Right ventricle myocardium inferior (tissue), 1 donor: ENCODE measurements around the gene SARDH. TPM values are rescaled to one million over a fixed set of nuclear protein-coding genes. Genes with fewer than 3 reads are reported as not detected.
A peak's percentile ranks its signal among the peaks of the same experiment; 100 is the strongest.

ENCODE experiments used
- ATAC-seq: fragments of 200-7000 bp; cut with Tn5 transposase; one replicate; pipeline ENCODE4 v1.9.1; 2020; ENCODE audit warnings: mild to moderate bottlenecking, moderate library complexity
- DNase-seq: peaks from one replicate; pipeline ENCODE4 v3.0.0; 2021; ENCODE audit errors: missing footprints
- intact Hi-C: fragments of 100-400 bp; cut with DNase I; formaldehyde crosslinking; loops from one replicate; pipeline ENCODE4 v1.11.0; 2022
- total RNA-seq: library from RNA; stranded (reverse); fragmentation: NEBNext Ultra II Directional; extraction: Animal tissue kit (Norgen Biotek cat#: 25700); gene quantifications from one replicate; pipeline ENCODE4 v1.2.1, GENCODE V29; 2021
- donor health status: DM: no; HTN: yes; CAD: no; lungs with severe emphysema.

Gene SARDH
- total RNA-seq, 1 donor from 2014 or later = 0.41 TPM

GRCh38 chr9:133739408-133740280, 1.5 kb upstream of the SARDH start:
- DNase-seq (no peak), ATAC-seq (no peak)
- intact Hi-C loops = no loop called here

GRCh38 chr9:133738640-133739225, 581 bp upstream of the SARDH start:
- no peak for DNase-seq
- ATAC-seq = peak; percentile 7
- intact Hi-C loops = no loop called here

DNA sequence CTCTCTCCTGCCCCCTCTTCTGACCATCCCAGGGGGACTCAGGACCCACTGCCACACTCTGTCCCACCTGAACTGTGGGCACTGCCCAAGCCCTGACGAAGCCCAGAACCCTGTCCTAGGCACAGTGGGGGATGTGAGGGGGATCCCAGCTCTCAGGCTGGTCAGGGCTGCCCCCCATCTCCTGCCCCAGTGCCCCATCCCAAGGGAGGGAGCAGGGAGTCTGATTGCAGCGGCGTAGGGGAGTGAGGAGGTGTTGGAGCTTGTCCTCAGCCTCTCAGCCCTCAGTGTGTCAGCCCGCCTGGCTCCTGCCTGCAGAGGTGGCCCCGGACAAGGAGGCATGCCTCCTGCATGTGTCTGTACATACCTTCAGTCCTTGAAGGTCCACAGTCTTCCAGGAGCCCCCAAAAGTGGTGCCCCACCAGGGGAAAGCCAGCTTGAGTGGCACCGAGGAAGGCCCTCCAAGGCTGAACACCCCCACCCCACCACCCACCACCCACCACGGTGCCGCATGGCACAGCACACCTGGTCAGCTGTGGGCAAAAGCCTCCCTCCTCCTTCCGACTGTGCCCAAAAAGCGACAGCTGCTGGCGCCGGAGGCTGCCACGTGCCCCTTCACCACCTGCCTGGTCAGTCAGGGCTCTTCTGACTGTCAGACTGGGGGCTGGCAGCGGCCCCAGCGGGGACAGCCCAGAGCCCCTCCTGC, 930 bp downstream of the SARDH start:
- ATAC-seq (no peak), DNase-seq (no peak)
- intact Hi-C loops = no loop called here

DNA sequence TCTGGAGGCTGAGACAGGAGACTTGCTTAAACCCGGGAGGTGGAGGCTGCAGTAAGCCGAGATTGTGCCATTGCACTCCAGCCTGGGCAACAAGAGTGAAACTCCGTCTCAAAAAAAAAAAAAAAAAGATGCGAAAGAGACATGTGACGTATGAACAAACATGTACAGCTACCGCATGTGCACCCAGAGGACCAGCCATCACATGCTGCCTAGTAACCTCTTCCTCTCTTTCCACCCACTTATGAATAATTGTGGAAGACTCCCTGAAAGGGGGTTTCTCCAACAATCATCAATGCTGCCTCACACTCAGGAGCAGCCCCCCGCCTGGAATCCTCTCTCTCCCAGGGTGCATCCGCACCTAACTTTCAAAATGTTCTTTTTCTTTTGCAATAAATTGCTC, 2.2 kb downstream of the SARDH start:
- DNase-seq = no peak
- intact Hi-C loops = no loop called here

GRCh38 chr9:133735415-133735775, 2.8 kb downstream of the SARDH start:
- ATAC-seq (no peak), DNase-seq (no peak)
- intact Hi-C loops = no loop called here

More for the DNA sequence above, 2.2 kb downstream of the SARDH start:
- ATAC-seq = no peak

GRCh38 chr9:133734590-133735414, 3.4 kb downstream of the SARDH start:
- ATAC-seq = no peak
- no peak for DNase-seq
- intact Hi-C loops = no loop called here

DNA sequence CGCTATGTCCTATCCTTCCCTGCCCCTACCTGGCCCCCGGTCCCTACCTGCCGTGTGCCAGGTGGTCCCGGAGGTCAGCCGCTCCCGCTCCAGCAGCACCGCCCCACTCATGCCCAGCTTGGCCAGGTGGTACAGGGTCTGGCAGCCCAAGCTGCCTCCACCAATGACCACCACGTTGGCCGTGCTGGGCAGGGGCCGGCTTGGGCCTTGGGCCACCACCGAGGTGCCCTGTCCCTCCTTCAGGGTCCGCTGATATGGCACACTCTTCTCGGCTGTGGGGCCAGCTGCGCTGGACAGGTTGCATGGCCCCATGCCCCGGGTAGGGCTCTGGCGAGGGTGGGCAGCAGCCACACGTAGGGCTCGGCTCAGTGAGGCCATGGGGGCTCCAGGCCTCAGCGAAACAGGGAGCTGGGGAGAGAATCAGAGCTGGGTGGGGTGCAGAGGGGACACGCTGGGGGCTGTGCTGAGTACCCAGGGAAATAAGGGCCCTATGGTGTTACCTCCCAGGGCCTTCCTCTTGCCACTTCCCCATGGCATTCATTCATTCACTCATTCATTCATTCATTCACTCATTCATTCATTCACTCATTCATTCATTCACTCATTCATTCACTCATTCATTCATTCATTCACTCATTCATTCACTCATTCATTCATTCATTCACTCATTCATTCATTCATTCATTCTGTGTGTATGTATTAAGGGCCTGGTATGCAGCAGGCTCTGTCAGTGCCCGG, 4.2 kb downstream of the SARDH start:
- ATAC-seq (no peak), DNase-seq (no peak)
- intact Hi-C loops = no loop called here

- intact Hi-C loops = no loop called here
- no peak for DNase-seq
- no peak for ATAC-seq
Observed at GRCh38 chr9:133733421-133733795, 4.7 kb downstream of the SARDH start.

DNA sequence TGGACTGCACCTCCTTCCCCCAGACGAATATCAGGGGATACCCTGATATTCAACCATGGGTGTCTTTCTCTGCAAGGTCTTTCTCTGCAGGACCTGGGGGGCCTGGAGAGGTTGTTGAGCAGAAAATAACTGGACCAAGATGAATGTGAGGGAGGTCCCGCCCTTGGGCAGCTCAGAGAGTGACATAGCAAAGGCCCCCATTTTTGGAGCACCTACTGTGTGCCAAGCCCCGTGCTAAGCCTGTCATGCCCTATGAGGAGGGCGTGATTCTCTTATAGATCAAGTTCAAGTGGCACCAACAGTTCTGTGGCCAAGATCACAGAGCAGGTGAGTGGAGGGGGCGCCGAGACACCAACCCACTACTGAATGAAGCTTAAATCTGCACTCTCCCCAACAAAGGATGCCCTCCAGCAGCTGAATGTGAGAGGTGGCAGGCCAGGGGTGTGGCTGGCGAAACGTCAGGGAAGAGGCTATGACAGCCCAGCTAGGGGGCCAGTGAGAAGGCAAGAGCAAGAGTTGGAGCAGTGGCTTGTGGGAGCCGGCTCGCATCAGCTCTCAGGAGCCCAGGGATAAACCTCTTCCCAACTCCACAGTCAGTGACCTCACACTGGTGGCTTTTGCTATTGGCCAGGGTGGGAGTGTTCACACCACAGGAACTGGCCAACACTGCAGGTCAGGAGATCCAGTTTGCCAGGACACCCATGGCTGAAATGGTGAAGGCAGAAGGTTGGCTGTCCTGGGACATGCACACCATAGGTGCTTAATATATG, 5.3 kb downstream of the SARDH start:
- ATAC-seq (no peak), DNase-seq (no peak)
- intact Hi-C loops = no loop called here

- DNase-seq = no peak
- intact Hi-C loops = no loop called here
- no peak for ATAC-seq
Observed at GRCh38 chr9:133731876-133732638, 6.1 kb downstream of the SARDH start.

- ATAC-seq (no peak), DNase-seq (no peak)
- intact Hi-C loops = no loop called here
Observed at GRCh38 chr9:133730994-133731715, 7.0 kb downstream of the SARDH start.

DNA sequence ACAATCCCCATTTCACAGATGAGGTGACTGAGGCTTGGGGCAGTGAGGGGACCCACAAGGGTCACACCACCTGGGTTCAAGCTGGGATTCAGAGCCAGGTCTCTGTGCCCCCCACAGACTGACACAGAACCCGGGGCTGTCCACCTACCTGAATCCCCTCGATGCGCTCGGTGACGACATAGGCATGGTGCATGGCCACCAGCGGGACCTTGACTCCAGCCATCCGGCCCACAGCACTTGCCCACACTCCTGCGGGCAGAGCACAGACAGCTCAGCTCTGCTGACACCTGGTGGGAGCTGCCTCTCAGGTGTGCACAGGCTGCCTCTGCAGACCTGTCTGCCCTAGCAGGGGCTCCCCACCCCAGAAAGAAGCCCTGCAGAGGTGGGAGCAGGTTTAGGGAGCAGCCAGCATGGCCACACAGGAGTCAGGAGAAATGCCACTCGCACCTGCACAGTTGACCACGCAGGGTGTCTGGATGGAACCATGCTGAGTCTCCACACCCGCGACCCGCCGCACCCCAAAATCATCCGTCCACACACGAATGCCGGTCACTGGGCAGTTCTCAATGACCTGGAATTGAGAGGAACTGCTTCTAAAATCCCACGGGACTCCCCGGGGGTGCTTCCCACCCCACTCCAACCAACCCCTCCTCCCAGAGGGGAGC, 8.4 kb downstream of the SARDH start:
- intact Hi-C loops = loop anchor here (10.0 kb wide), 2 partner anchors 145 to 315 kb away; partner anchors contain the start of gene REXO4
- no peak for ATAC-seq

GRCh38 chr9:133728856-133729616, 9.1 kb downstream of the SARDH start:
- intact Hi-C loops = loop anchor here (10.0 kb wide), 2 partner anchors 144 to 314 kb away; partner anchors contain the start of gene REXO4
- no peak for DNase-seq
- no peak for ATAC-seq

More for the DNA sequence above, 8.4 kb downstream of the SARDH start:
- no peak for DNase-seq

DNA sequence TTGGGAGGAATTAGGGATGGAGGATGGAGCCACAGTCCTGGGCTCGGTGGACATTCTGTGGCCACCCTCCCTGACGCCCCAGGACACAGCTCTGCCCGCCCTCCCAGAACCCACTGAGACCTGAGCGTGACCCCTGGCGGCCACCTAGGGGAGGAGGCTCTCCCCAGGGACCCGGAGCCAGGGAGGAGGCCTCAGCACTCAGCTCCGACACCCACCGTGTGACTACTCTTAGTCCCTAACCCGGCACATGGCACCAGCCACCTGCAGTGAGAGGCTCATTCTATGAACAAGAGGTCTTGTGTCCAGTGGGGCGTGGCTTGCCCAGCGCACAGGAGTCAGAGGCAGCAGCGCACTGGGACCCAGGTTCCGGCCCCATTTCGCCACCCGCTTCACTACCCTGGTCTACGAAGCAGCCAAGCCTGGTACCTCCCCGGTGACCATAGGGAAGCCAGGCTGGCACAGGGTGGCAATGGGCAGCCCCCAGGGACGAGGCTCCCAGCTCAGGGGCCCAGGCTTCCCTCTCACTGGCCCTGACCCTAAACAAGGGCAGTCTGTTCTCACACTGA, 10.2 kb downstream of the SARDH start:
- DNase-seq (peak; percentile 48), ATAC-seq (no peak)
- intact Hi-C loops = loop anchor here (10.0 kb wide), 2 partner anchors 143 to 313 kb away; partner anchors contain the start of gene REXO4
